HEK293 (cell line): ENCODE data around the gene CDH11.

ENCODE experiments used
- CTCF ChIA-PET: fragments of 350-600 bp; formaldehyde crosslinking; extraction: SDS; loops from one replicate; lab custom pipeline; 2021; ENCODE audit warnings: antibody characterized with exemption; lab: Yijun Ruan, JAX
- POLR2A ChIA-PET: fragments of 300-600 bp; formaldehyde crosslinking; extraction: SDS; loops from one replicate; lab custom pipeline; 2020; ENCODE audit warnings: antibody characterized with exemption, inconsistent platforms; lab: Yijun Ruan, JAX
- H3K27ac ChIP-seq: fragments of 200-500 bp; sonication (Bioruptor generic); 2 replicates; pipeline ENCODE4 v1.5.1; 2014; ENCODE audit warnings: low read depth, low read length, control low read depth, inconsistent platforms; ENCODE audit errors: extremely low read depth
- H3K36me3 ChIP-seq, 2 experiments: fragments of 200-500 bp in 1 of 2; sonication (Bioruptor generic) in 1 of 2; 1 replicate in 1 of 2; 2 replicates in 1 of 2; pipeline ENCODE4 v1.5.1; 2014 to 2017; ENCODE audit warnings: inconsistent platforms in 2 of 2, low read length in 2 of 2; ENCODE audit not compliant: control insufficient read depth in 2 of 2, insufficient read depth in 1 of 2
- H3K4me1 ChIP-seq: fragments of 200-500 bp; sonication (Bioruptor generic); 2 replicates; pipeline ENCODE4 v1.5.1; 2014; ENCODE audit warnings: mild to moderate bottlenecking, low read length, inconsistent platforms; ENCODE audit not compliant: control insufficient read depth, insufficient read depth
- H3K4me3 ChIP-seq: 2 replicates; pipeline ENCODE4 v1.5.1; 2011; ENCODE audit warnings: low read depth, mild to moderate bottlenecking, control low read depth, low read length, moderate library complexity
- H3K9me3 ChIP-seq: fragments of 200-500 bp; sonication (Bioruptor generic); 2 replicates; pipeline ENCODE4 v1.5.1; 2014; ENCODE audit warnings: low read depth, low read length, inconsistent platforms; ENCODE audit not compliant: control insufficient read depth, insufficient read depth
- GFI1B ChIP-seq: fragments of 450-650 bp; formaldehyde crosslinking; IDR thresholded peaks from 2 replicates; pipeline ENCODE4 v1.5.1; 2016; ENCODE audit warnings: missing biosample characterization, missing genetic modification characterization
- KLF7 ChIP-seq: fragments of 450-650 bp; formaldehyde crosslinking; IDR thresholded peaks from 2 replicates; pipeline ENCODE4 v1.5.1; 2016; ENCODE audit warnings: missing biosample characterization, missing genetic modification characterization, borderline replicate concordance
- TRIM28 ChIP-seq: IDR thresholded peaks from 2 replicates; pipeline ENCODE4 v1.6.1; 2011; ENCODE audit warnings: low read length, control low read depth, borderline replicate concordance
- ZBTB21 ChIP-seq: fragments of 450-650 bp; formaldehyde crosslinking; IDR thresholded peaks from 2 replicates; pipeline ENCODE4 v1.5.1; 2017; ENCODE audit warnings: missing biosample characterization, missing genetic modification characterization
- ZBTB6 ChIP-seq: fragments of 450-650 bp; formaldehyde crosslinking; IDR thresholded peaks from 2 replicates; pipeline ENCODE4 v1.5.1; 2017; ENCODE audit warnings: missing biosample characterization, missing genetic modification characterization
- ZBTB7A ChIP-seq: fragments of 450-650 bp; formaldehyde crosslinking; IDR thresholded peaks from 2 replicates; pipeline ENCODE4 v1.5.1; 2016; ENCODE audit warnings: low read depth, missing biosample characterization, missing genetic modification characterization
- ZFP41 ChIP-seq: fragments of 450-650 bp; formaldehyde crosslinking; IDR thresholded peaks from 2 replicates; pipeline ENCODE4 v1.5.1; 2016; ENCODE audit warnings: missing biosample characterization, missing genetic modification characterization, borderline replicate concordance
- ZNF10 ChIP-seq: fragments of 450-650 bp; formaldehyde crosslinking; IDR thresholded peaks from 2 replicates; pipeline ENCODE4 v1.5.1; 2017; ENCODE audit warnings: missing biosample characterization, missing genetic modification characterization
- ZNF16 ChIP-seq: fragments of 450-650 bp; formaldehyde crosslinking; IDR thresholded peaks from 2 replicates; pipeline ENCODE4 v1.5.1; 2016; ENCODE audit warnings: low read depth, missing biosample characterization, missing genetic modification characterization
- ZNF2 ChIP-seq: fragments of 450-650 bp; formaldehyde crosslinking; IDR thresholded peaks from 2 replicates; pipeline ENCODE4 v1.5.1; 2016; ENCODE audit warnings: missing biosample characterization, missing genetic modification characterization
- ZNF221 ChIP-seq: fragments of 450-650 bp; formaldehyde crosslinking; IDR thresholded peaks from 2 replicates; pipeline ENCODE4 v1.5.1; 2017; ENCODE audit warnings: missing biosample characterization, missing genetic modification characterization, borderline replicate concordance
- ZNF585B ChIP-seq: fragments of 450-650 bp; formaldehyde crosslinking; IDR thresholded peaks from 2 replicates; pipeline ENCODE4 v1.5.1; 2016; ENCODE audit warnings: missing biosample characterization, missing genetic modification characterization
- ZNF610 ChIP-seq: fragments of 450-650 bp; formaldehyde crosslinking; IDR thresholded peaks from 2 replicates; pipeline ENCODE4 v1.5.1; 2016; ENCODE audit warnings: missing biosample characterization, missing genetic modification characterization, borderline replicate concordance
- ZNF658 ChIP-seq: fragments of 450-650 bp; formaldehyde crosslinking; IDR thresholded peaks from 2 replicates; pipeline ENCODE4; 2016; ENCODE audit warnings: missing biosample characterization, missing genetic modification characterization
- ZNF768 ChIP-seq: fragments of 450-650 bp; formaldehyde crosslinking; IDR thresholded peaks from 2 replicates; pipeline ENCODE4 v1.5.1; 2018; ENCODE audit warnings: missing biosample characterization, mild to moderate bottlenecking, missing genetic modification characterization
- ZNF776 ChIP-seq: fragments of 450-650 bp; formaldehyde crosslinking; IDR thresholded peaks from 2 replicates; pipeline ENCODE4 v1.5.0; 2017; ENCODE audit warnings: missing biosample characterization, missing genetic modification characterization, borderline replicate concordance
- ZSCAN16 ChIP-seq: fragments of 450-650 bp; formaldehyde crosslinking; IDR thresholded peaks from 2 replicates; pipeline ENCODE4 v1.5.1; 2016; ENCODE audit warnings: missing biosample characterization, missing genetic modification characterization
- TF ChIP-seq, protein P1 (sequence below): fragments of 450-650 bp; formaldehyde crosslinking; IDR thresholded peaks from 2 replicates; pipeline ENCODE4 v1.5.1; 2016; ENCODE audit warnings: missing biosample characterization, missing genetic modification characterization
- TF ChIP-seq, protein P2 (sequence below): fragments of 450-650 bp; formaldehyde crosslinking; IDR thresholded peaks from 2 replicates; pipeline ENCODE4 v1.5.1; 2016; ENCODE audit warnings: missing biosample characterization, missing genetic modification characterization
- TF ChIP-seq, protein P3 (sequence below): fragments of 450-650 bp; formaldehyde crosslinking; IDR thresholded peaks from 2 replicates; pipeline ENCODE4 v1.5.1; 2017; ENCODE audit warnings: missing biosample characterization, missing genetic modification characterization
- TF ChIP-seq, protein P4 (sequence below): fragments of 450-650 bp; formaldehyde crosslinking; IDR thresholded peaks from 2 replicates; pipeline ENCODE4 v1.5.1; 2016; ENCODE audit warnings: missing biosample characterization, missing genetic modification characterization
- TF ChIP-seq, protein P5 (sequence below): fragments of 450-650 bp; formaldehyde crosslinking; IDR thresholded peaks from 2 replicates; pipeline ENCODE4 v1.5.1; 2016; ENCODE audit warnings: missing biosample characterization, missing genetic modification characterization, low read depth
- TF ChIP-seq, protein P6 (sequence below): fragments of 450-650 bp; formaldehyde crosslinking; IDR thresholded peaks from 2 replicates; pipeline ENCODE4 v1.5.1; 2016; ENCODE audit warnings: missing biosample characterization, missing genetic modification characterization

CDH11 gene

GRCh38 chr16:64947651-64948050 is 174.2 kb downstream of the CDH11 start:
- ChIA-PET POLR2A (no interaction called here), CTCF (no interaction called here)
- Histone ChIP-seq H3K9me3 (no peaks in the 10 kb centered on the region), H3K4me1 (no peaks in the 10 kb centered on the region), H3K4me3 (no peak overlapping the region), H3K36me3 (no peaks in the 10 kb centered on the region), H3K27ac (no peak overlapping the region)
- TF ChIP-seq, protein P1, sequence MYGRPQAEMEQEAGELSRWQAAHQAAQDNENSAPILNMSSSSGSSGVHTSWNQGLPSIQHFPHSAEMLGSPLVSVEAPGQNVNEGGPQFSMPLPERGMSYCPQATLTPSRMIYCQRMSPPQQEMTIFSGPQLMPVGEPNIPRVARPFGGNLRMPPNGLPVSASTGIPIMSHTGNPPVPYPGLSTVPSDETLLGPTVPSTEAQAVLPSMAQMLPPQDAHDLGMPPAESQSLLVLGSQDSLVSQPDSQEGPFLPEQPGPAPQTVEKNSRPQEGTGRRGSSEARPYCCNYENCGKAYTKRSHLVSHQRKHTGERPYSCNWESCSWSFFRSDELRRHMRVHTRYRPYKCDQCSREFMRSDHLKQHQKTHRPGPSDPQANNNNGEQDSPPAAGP (tag by site-specific recombination), result no peak
- TF ChIP-seq ZFP41 (tag by site-specific recombination) (no peak), GFI1B (tag by site-specific recombination) (no peak), ZNF2 (no peak), ZBTB21 (tag by site-specific recombination) (no peak), ZNF16 (tag by site-specific recombination) (no peak), ZBTB6 (no peak), ZNF585B (tag by site-specific recombination) (no peak), ZNF10 (tag by site-specific recombination) (no peak), ZBTB7A (no peak), TRIM28 (no peak)
- TF ChIP-seq, protein P2, sequence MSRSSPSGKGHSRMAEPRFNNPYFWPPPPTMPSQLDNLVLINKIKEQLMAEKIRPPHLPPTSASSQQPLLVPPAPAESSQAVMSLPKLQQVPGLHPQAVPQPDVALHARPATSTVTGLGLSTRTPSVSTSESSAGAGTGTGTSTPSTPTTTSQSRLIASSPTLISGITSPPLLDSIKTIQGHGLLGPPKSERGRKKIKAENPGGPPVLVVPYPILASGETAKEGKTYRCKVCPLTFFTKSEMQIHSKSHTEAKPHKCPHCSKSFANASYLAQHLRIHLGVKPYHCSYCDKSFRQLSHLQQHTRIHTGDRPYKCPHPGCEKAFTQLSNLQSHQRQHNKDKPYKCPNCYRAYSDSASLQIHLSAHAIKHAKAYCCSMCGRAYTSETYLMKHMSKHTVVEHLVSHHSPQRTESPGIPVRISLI (tag by site-specific recombination), result no peak
- TF ChIP-seq, protein P3, sequence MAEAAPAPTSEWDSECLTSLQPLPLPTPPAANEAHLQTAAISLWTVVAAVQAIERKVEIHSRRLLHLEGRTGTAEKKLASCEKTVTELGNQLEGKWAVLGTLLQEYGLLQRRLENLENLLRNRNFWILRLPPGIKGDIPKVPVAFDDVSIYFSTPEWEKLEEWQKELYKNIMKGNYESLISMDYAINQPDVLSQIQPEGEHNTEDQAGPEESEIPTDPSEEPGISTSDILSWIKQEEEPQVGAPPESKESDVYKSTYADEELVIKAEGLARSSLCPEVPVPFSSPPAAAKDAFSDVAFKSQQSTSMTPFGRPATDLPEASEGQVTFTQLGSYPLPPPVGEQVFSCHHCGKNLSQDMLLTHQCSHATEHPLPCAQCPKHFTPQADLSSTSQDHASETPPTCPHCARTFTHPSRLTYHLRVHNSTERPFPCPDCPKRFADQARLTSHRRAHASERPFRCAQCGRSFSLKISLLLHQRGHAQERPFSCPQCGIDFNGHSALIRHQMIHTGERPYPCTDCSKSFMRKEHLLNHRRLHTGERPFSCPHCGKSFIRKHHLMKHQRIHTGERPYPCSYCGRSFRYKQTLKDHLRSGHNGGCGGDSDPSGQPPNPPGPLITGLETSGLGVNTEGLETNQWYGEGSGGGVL (tag by site-specific recombination), result no peak

- no peak overlapping the region for H3K4me3 ChIP-seq
- no peaks in the 10 kb centered on the region for H3K9me3 ChIP-seq
- ChIA-PET POLR2A (no interaction called here), CTCF (interaction anchor here (0.7 kb wide), 1 partner anchor 152 kb away, joined by 4 read pairs; no protein-coding TSS in a partner anchor)
- no peak overlapping the region for H3K27ac ChIP-seq
- H3K36me3 ChIP-seq, result no peaks in the 10 kb centered on the region
- no peaks in the 10 kb centered on the region for H3K4me1 ChIP-seq
- TF ChIP-seq ZSCAN16 (tag by site-specific recombination) (no peak), ZNF658 (tag by site-specific recombination) (no peak), ZNF610 (tag by site-specific recombination) (no peak), KLF7 (tag by site-specific recombination) (no peak), ZNF768 (tag by site-specific recombination) (no peak), ZNF221 (tag by site-specific recombination) (no peak), TRIM28 (no peak), ZNF776 (tag by site-specific recombination) (no peak)
- TF ChIP-seq, protein P4, sequence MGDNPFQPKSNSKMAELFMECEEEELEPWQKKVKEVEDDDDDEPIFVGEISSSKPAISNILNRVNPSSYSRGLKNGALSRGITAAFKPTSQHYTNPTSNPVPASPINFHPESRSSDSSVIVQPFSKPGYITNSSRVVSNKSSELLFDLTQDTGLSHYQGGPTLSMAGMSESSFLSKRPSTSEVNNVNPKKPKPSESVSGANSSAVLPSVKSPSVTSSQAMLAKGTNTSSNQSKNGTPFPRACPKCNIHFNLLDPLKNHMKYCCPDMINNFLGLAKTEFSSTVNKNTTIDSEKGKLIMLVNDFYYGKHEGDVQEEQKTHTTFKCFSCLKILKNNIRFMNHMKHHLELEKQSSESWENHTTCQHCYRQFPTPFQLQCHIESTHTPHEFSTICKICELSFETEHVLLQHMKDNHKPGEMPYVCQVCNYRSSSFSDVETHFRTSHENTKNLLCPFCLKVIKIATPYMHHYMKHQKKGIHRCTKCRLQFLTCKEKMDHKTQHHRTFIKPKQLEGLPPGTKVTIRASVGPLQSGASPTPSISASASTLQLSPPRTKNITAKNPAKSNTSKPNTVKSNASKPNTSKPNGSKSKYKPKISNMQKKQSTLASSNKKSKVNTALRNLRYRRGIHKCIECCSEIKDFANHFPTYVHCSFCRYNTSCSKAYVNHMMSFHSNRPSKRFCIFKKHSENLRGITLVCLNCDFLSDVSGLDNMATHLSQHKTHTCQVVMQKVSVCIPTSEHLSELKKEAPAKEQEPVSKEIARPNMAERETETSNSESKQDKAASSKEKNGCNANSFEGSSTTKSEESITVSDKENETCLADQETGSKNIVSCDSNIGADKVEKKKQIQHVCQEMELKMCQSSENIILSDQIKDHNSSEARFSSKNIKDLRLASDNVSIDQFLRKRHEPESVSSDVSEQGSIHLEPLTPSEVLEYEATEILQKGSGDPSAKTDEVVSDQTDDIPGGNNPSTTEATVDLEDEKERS, result no peak
- TF ChIP-seq, protein P5, sequence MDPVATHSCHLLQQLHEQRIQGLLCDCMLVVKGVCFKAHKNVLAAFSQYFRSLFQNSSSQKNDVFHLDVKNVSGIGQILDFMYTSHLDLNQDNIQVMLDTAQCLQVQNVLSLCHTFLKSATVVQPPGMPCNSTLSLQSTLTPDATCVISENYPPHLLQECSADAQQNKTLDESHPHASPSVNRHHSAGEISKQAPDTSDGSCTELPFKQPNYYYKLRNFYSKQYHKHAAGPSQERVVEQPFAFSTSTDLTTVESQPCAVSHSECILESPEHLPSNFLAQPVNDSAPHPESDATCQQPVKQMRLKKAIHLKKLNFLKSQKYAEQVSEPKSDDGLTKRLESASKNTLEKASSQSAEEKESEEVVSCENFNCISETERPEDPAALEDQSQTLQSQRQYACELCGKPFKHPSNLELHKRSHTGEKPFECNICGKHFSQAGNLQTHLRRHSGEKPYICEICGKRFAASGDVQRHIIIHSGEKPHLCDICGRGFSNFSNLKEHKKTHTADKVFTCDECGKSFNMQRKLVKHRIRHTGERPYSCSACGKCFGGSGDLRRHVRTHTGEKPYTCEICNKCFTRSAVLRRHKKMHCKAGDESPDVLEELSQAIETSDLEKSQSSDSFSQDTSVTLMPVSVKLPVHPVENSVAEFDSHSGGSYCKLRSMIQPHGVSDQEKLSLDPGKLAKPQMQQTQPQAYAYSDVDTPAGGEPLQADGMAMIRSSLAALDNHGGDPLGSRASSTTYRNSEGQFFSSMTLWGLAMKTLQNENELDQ (tag by site-specific recombination), result no peak
- TF ChIP-seq, protein P6, sequence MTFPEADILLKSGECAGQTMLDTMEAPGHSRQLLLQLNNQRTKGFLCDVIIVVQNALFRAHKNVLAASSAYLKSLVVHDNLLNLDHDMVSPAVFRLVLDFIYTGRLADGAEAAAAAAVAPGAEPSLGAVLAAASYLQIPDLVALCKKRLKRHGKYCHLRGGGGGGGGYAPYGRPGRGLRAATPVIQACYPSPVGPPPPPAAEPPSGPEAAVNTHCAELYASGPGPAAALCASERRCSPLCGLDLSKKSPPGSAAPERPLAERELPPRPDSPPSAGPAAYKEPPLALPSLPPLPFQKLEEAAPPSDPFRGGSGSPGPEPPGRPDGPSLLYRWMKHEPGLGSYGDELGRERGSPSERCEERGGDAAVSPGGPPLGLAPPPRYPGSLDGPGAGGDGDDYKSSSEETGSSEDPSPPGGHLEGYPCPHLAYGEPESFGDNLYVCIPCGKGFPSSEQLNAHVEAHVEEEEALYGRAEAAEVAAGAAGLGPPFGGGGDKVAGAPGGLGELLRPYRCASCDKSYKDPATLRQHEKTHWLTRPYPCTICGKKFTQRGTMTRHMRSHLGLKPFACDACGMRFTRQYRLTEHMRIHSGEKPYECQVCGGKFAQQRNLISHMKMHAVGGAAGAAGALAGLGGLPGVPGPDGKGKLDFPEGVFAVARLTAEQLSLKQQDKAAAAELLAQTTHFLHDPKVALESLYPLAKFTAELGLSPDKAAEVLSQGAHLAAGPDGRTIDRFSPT (tag by site-specific recombination), result no peak
Observed at GRCh38 chr16:64933885-64934284, 188.0 kb downstream of the CDH11 start.
